Skeletal muscle cell (primary cell): ENCODE data around the gene PRSS16.
"Not testable (repeated sequence)": the region's sequence is repeated elsewhere in the genome, so short reads cannot be mapped to it uniquely, and the experiment has no call there.

Source experiments
- DNase-seq: peaks from one replicate; pipeline ENCODE4 v3.0.0-alpha.2; 2010; ENCODE audit warnings: low read depth
- H3K4me3 ChIP-seq: 2 replicates; pipeline ENCODE4 v1.5.1; 2011; ENCODE audit warnings: low read depth, mild to moderate bottlenecking, control low read depth, low read length, moderate library complexity

PRSS16 gene

DNA sequence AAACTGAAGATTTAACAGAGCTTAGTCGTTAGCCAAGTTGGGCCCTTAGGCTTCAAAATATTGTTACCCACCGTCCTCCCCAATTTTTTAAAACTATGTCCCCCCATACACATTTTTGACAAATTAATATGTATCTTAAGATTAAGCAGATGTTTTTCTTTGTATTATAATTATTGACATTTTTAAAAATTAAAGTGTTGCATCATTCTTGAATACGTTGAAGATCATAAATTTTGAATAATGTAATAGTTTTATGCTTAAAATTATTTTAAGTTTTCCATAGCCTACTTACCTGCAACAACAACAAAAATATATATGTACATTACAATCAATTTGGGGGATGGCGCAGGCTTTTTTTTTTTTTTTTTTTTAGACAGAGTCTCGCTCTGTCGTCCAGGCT, 8.2 kb upstream of the PRSS16 start:
- no peak for DNase-seq
- no peak overlapping the region for H3K4me3 ChIP-seq

DNA sequence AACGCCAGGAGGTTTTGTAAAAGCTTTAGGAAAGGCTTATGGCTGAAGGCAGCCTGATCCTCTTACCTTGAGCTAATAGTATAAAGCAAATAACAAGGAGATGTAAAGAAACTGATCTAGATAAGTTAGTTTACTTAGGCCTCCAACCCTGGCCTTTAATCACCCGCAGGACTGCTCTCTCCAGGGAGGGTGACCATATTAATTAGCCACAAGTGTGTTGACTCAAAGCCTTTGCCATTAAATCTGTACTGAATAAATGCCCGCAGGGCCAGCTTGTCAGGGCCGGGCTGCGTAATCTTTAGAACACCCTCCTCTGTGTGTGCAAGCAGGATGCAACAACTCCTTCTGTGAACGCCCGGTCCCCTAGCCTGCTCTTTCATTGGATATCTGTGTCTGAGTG, 6.1 kb upstream of the PRSS16 start:
- no peak for DNase-seq
- H3K4me3 ChIP-seq = no peak overlapping the region

DNA sequence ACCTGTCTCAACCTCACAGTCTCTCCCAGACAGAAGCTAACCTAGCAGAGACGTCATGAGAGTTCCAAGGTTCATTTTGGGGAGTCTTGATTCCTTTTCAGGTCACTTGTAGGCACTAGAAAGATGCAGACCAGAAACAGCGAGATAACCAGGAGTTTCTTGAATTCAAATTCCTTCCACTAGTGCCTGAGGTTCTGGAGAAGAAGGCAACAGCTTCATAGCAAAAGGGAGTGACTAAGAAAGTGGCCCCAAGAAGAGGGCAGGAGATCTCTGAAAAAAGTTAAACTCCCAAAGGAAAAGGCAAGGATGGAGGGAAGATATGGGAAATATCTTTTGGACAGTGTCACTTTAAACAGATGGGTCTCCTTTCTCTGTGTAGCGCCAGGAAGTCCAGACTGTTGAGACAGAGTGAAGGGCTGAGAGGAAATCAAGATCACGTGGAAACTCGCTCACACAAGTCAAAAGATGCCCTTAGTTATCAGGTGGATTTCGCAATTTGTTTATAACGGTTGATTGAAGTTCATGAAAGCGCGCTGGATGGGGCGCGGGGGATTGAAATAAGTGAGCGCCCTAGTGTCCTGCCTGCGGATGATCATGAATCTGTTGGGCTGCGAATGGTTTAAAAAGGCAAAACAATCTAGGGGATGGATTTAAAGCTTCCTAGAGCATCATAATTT, 4.8 kb upstream of the PRSS16 start:
- H3K4me3 ChIP-seq = no peak overlapping the region
- DNase-seq = no peak

DNA sequence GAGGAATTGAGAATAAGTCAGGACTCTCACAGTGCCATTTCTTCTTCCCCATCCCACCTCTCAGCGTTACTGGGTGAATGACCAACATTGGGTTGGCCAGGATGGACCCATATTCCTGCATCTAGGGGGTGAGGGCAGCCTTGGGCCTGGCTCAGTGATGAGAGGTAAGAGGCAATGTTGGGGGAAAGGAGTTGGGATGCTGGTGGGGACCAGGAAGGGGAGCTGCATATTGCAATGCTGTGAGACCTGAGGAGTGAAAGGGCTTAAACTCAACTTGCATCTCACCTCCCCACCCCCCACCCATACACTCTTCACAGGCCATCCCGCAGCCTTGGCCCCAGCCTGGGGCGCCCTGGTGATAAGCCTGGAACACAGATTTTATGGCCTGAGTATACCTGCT, 1.3 kb downstream of the PRSS16 start:
- H3K4me3 ChIP-seq = no peak overlapping the region

DNA sequence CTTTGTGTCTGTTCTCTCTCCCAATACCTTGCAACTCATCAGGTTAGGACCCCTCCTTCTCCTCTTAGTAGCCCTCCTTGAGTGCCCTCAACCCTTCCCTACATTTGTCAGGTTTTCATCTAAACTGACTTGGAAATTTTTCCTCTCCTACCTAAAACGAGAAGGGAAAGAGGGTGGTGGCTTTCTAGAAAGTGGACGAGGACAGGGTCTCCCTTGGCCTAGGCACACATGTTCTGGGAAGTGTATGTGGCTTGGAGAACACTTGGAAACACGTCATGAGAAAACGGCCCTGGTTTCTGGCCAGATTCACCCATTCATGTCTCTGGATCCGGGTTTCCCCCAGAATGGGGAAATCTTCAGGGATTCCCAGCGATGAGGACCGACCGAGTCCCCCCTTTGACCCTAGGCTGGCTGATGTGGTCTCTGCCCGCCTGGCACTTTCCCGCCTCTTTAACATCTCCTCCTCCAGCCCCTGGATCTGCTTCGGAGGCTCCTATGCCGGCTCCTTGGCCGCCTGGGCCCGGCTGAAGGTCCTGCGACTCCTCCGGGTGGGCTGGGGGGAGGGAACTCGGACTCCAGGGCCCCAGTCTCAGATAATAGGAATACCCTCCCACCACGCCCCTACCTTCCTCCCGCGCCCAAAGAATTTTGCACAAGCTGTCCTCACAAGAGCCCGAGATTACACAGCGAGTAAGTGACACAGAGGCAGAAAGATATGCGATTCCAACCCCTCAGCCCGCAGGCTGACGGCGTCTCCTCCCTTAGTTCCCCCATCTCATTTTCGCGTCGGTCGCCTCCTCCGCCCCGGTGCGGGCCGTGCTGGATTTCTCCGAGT, 3.0 kb downstream of the PRSS16 start:
- H3K4me3 ChIP-seq = peak overlapping the region; percentile 55
- no peak for DNase-seq

More for the DNA sequence above, 1.3 kb downstream of the PRSS16 start:
- no peak for DNase-seq

DNA sequence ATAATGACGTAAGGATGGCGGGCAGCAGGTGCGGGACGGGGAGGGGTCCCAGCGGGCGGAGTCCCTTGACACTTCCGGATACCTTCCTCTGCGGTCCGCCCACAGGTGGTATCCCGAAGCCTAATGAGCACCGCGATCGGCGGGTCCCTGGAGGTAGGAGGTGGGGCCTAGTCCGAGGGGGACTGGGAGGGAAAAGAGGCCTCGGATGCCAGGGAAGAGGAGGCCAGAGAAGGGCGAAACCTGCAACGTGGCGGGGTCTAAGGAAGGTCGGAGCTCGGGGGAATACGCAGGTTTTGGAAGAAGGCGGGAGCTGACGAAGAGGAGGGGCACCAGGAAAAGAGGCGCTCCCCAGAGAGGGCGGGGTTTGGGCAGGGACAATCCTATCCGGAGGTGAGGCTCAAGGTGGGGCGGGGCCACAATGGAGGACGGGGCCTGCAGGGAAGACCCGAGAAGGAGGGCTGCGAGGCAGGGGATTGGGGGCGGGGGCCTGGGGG, 3.7 kb downstream of the PRSS16 start:
- H3K4me3 ChIP-seq = peak overlapping the region; percentile 55
- no peak for DNase-seq

DNA sequence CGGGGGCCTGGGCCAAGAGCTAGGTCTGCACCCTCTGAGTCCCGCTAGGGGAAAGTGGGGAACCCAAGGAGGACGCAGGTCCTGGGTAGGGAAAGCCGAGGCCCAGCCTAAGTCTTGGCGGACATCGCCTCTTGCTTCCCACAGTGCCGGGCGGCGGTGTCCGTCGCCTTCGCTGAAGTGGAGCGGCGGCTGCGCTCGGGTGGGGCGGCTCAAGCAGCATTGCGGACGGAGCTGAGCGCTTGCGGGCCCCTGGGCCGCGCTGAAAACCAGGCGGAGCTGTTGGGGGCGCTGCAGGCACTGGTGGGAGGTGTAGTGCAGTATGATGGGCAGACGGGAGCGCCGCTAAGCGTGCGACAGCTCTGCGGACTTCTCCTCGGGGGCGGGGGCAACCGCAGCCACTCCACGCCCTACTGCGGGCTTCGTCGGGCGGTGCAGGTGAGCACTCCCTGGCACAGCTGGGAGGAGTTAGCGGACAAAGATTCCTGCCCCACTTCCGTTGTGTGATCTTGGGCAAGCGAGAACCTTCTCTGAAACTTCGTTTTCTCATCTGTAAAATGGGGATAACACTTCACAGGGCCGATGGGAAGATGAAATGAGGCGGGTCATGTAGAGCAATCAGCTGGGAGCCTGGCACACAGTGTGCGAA, 4.2 kb downstream of the PRSS16 start:
- peak overlapping the region; percentile 55 for H3K4me3 ChIP-seq
- no peak for DNase-seq

DNA sequence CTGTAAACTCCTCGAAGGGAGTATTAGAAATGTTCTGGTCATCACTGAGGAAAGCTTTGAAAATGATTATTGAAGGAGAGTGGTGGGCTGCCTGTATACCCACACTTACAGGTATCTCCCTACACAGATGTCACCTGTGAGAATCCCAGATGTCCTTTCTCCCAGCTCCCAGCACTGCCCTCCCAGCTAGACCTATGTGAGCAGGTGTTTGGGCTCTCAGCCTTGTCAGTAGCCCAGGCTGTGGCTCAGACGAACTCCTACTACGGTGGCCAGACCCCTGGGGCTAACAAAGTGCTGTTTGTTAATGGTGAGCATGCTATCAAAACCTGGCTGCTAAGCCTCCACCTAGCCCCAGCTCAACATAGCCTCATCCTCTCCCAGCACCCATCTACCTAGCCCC, 7.1 kb downstream of the PRSS16 start:
- DNase-seq = no peak
- no peak overlapping the region for H3K4me3 ChIP-seq

DNA sequence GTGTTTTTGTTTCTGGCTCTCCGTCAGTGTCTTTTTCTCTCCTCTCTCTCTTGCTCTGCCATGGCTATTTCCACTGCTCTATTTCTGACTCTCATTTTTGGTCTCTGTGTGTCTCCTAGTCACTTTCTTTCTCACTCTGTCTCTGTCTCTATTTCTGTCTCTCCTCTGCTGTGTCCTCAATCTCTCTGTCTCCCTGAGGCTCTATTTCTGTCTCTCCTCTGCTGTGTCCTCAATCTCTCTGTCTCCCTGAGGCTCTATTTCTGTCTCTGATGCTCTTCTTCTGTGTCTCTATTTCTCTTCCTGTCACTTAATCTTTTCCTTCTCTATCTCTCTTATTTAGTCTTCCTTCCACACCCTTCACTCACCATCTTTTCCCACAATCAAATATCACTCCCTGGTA, 8.4 kb downstream of the PRSS16 start:
- no peak for DNase-seq

DNA sequence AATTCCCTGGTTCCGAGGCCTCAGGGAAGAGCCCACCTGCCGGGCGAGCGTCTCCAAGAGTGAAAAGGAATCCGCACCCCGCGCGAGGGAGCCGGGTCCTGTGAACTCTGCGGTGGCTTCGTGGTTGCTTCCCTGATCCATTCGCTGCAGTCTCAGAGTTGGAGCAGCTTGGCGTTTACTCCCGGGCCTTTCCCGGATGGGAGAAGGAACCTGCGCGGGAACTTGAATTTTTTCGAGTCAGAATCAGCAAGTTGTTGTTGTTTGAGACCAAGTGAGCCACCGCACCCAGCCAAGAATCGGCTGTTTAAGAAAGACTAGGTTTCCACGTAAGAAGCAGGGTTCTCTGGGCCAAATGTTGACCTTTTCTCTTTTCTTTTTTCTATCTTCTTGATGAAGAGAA, 12.9 kb downstream of the PRSS16 start:
- no peak for DNase-seq
- H3K4me3 ChIP-seq = peak overlapping the region; percentile 18

More for the DNA sequence above, 8.4 kb downstream of the PRSS16 start:
- no peak overlapping the region for H3K4me3 ChIP-seq

DNA sequence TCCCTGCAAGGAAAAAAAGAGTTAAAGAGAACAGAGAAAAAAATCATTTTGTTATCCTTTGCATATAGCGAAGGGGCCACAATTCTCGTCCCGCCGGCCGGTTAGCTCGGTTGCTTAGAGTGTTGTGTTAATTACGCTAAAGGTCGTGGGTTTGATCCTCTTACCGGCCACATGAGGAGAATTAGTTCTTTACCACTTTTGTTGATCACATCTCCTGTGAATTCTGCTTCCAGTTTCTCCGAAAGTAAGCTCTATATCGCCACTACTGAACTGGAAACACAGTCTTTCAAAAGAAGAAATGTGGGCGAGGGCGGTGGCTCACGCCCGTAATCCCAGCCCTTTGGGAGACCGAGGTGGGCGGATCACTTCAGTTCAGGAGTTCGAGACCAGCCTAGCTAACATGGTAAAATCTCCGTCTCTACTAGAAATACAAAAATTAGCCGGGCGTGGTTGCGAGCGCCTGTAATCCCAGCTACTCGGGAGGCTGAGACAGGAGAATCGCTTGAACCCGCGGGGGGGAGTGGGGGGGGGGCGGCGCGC, 13.4 kb downstream of the PRSS16 start:
- no peak for DNase-seq
- H3K4me3 ChIP-seq = peak overlapping the region; percentile 18

DNA sequence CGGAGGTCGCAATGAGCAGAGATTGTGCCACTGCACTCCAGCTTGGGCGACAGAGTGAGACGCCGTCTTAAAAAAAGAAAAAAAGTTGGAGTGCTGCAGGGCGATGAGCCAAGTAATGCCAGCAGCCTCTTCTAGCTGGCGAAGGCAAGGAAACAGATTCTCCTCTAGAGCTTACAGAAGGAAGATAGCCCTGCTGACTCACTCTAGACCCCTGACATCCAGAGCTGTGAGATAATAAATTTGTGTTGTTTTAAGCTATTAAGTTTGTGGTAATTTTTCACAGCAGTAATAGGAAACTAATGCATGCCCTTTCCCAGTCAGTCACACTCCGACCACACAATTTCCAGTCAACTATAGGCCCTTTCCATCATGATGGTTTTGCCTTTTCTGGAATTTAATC, 16.4 kb downstream of the PRSS16 start:
- DNase-seq = no peak
- no peak overlapping the region for H3K4me3 ChIP-seq

DNA sequence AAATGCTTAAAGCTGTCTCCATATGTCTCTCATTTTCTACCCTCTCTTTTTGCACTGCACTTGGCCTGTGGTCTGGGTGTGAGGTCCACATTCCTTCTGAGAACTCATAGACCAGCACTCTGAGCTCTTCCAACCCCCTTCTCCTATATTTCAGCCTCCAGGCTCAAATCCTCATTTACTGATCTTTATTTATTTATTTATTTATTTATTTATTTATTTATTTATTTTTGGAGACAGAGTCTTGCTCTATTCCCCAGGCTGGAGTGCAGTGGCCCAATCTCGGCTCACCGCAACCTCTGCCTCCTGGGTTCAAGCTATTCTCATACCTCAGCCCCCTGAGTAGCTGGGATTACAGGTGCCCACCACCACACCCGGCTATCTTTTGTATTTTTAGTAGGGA, 19.5 kb downstream of the PRSS16 start:
- DNase-seq, H3K4me3 ChIP-seq: not testable (repeated sequence)

DNA sequence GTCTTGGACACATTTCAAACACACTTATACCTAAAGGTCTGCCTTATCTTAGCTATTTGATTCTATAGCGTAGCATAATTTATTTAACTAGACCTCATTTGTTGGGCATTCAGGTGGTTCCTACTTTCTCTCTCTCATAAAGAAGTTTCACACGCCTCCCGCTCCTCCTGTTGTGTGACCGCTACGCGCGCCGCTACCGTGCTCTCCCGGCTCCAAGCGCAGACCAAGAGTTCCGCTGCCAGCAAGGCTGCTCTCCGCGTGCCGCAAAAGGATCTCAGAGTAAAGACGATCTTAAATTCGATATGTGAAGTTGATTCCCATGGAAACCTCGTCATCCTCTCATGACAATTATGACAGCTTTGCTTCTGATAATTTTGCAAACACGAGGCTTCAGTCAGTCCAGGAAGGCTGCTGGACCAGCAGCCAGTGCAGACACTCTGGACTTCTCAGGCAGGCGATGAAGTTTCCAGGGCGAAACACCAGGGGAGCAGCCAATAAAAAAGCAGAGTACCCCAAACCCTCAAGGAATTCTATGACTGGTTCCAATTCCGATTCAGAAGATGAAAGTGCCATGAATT, 20.4 kb downstream of the PRSS16 start:
- no peak for DNase-seq
- H3K4me3 ChIP-seq = no peak overlapping the region

DNA sequence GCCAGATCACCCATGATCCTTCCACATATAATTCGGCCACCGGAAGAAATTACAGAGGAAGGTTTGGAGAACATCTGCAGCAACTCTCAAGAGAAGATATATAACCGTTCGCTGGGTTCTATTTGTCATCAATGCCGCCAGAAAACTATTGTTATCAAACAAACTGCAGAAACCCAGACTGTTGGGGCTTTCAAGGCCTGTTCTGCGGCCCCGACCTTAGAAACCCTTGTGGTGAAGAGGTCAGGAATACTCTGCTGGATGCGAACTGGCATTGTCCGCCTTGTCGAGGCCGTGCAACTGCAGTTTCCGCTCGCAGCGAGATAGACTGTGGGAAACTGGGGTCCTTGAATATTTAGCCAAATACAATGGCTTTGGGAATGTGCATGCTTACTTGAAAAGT, 21.3 kb downstream of the PRSS16 start:
- no peak for DNase-seq

DNA sequence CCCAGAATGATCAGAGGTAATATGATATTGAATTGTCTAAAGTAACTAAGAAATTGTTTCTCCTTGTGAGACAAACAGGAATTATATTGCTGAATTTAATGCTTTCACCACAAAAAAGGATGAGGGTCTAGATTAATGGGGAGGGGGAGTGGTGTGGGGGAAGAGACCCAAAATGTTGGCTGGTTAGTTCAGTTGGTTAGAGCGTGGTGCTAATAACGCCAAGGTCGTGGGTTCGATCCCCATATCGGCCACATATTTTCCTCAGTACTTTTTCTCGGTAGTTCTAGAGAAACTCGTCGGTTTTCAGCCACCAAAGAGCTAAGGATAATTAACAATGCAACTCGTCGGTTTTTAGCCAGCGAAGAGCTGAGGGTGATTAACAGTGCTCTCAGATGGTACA, 26.3 kb downstream of the PRSS16 start:
- DNase-seq = no peak
- no peak overlapping the region for H3K4me3 ChIP-seq

More for the DNA sequence above, 21.3 kb downstream of the PRSS16 start:
- H3K4me3 ChIP-seq = no peak overlapping the region

DNA sequence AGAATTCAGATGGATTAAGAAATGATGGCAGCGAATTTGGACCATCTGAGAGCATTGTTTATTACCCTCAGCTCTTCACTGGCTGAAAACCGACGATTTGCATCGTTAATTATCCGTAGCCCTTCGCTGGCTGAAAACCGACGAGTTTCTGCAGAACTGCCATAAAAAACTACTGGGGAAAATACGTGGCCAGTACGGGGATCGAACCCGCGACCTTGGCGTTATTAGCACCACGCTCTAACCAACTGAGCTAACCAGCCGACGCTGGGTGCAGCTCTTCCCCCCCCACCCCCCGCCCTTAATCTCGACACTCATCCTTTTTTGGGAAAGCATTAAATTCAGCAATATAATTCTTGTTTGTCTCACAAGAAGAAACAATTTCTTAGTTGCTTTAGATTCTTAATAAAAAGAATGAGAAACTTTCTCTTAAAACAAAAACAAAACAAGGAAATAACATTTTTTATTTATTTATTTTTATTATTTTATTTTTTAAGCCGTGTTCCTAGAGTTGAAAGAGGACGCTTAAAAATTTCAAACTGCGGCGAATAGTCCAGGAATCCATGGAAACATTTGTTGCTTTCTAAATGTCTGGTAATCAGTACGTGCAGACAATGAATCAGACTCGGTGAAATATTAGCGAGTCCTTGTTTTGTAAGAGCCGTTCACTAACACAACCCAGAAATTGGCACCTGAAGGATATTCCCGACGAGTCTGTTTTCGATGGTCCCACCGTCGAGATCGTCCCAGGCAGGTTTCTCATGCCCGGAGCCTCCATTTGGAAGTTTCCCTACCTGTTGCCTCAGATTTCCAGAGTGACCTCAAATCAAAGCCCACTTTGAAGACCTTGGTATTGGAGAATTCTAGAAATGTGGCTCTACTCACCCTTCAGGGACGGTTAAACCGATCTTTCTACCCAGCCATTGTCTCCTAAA, 27.8 kb downstream of the PRSS16 start:
- no peak overlapping the region for H3K4me3 ChIP-seq
- no peak for DNase-seq

DNA sequence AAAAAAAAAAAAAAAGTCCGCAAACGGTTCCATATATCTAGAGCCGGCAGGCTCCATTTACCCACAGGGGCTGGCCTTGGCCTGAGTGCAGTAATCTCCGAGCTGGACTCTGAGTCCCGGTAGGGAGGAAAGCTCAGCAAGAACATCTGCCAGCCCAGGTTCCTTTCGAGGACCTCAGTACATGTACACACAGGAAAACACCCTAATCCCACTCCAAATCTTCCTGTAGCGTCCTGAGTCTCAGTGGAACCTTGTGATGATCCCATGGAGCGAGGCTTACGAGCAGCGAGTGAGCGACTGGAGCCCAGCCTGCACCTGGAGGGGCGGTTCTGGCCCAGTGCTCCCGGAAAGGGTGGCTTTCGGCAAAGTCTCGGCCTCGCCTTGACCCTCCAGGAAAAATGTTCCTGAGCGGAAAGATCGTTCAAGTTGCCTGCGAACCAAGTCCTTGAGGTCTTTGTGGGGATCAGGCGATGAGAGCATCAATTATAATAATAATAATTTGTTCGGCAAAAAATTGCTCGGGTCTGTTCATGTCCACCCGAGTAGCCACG, 32.1 kb downstream of the PRSS16 start:
- peak overlapping the region; percentile 47 for H3K4me3 ChIP-seq
- DNase-seq = no peak
